Measurements from ENCODE around the gene ZNF454.

ZNF454 gene

GRCh38 chr5:178988436-178989220, 47.6 kb downstream of the ZNF454 start:
- H3K9me3 ChIP-seq (ENCODE audit: control insufficient read depth, insufficient read depth, low read length) = no peaks in the 10 kb centered on the region; the same call in 1 of the 2 replicates
- no peak overlapping the region for H3K9ac ChIP-seq (ENCODE audit: low read depth, low read length)
- H3K4me1 ChIP-seq (ENCODE audit: insufficient read depth, low read length) = no peaks in the 10 kb centered on the region
- H3K36me3 ChIP-seq (ENCODE audit: insufficient read depth, low read length) = no peaks in the 10 kb centered on the region

GRCh38 chr5:178989311-178989710, 48.3 kb downstream of the ZNF454 start:
- no peaks in the 10 kb centered on the region; the same call in 1 of the 2 replicates for H3K9me3 ChIP-seq (ENCODE audit: control insufficient read depth, insufficient read depth, low read length)
- H3K4me1 ChIP-seq (ENCODE audit: insufficient read depth, low read length) = no peaks in the 10 kb centered on the region
- no peaks in the 10 kb centered on the region for H3K36me3 ChIP-seq (ENCODE audit: insufficient read depth, low read length)
- no peak overlapping the region for H3K9ac ChIP-seq (ENCODE audit: low read depth, low read length)

GRCh38 chr5:178990491-178990890, 49.5 kb downstream of the ZNF454 start:
- Histone ChIP-seq H3K36me3 (ENCODE audit: insufficient read depth, low read length) (no peaks in the 10 kb centered on the region), H3K4me1 (ENCODE audit: insufficient read depth, low read length) (no peaks in the 10 kb centered on the region; the same call in 1 of the 2 replicates), H3K9ac (ENCODE audit: low read depth, low read length) (no peak overlapping the region), H3K9me3 (ENCODE audit: control insufficient read depth, insufficient read depth, low read length) (no peaks in the 10 kb centered on the region; the same call in 1 of the 2 replicates)

- Histone ChIP-seq H3K9me3 (ENCODE audit: control insufficient read depth, insufficient read depth, low read length) (no peaks in the 10 kb centered on the region; the same call in 1 of the 2 replicates), H3K9ac (ENCODE audit: low read depth, low read length) (no peak overlapping the region), H3K4me1 (ENCODE audit: insufficient read depth, low read length) (no peaks in the 10 kb centered on the region; the same call in 1 of the 2 replicates), H3K36me3 (ENCODE audit: insufficient read depth, low read length) (no peaks in the 10 kb centered on the region)
These were observed 50.5 kb downstream of the ZNF454 start for GRCh38 chr5:178991190-178992145.

GRCh38 chr5:178992291-178992895, 51.4 kb downstream of the ZNF454 start:
- H3K9me3 ChIP-seq (ENCODE audit: control insufficient read depth, insufficient read depth, low read length) = no peaks in the 10 kb centered on the region; the same call in 1 of the 2 replicates
- H3K36me3 ChIP-seq (ENCODE audit: insufficient read depth, low read length) = no peaks in the 10 kb centered on the region
- H3K9ac ChIP-seq (ENCODE audit: low read depth, low read length) = no peak overlapping the region
- H3K4me1 ChIP-seq (ENCODE audit: insufficient read depth, low read length) = no peaks in the 10 kb centered on the region; the same call in 1 of the 2 replicates

- Histone ChIP-seq H3K36me3 (ENCODE audit: insufficient read depth, low read length) (no peaks in the 10 kb centered on the region), H3K9ac (ENCODE audit: low read depth, low read length) (no peak overlapping the region), H3K4me1 (ENCODE audit: insufficient read depth, low read length) (no peaks in the 10 kb centered on the region; the same call in 1 of the 2 replicates), H3K9me3 (ENCODE audit: control insufficient read depth, insufficient read depth, low read length) (no peaks in the 10 kb centered on the region)
These were observed 52.3 kb downstream of the ZNF454 start for GRCh38 chr5:178993236-178993765.

GRCh38 chr5:178993955-178994579, 53.1 kb downstream of the ZNF454 start:
- H3K4me1 ChIP-seq (ENCODE audit: insufficient read depth, low read length) = no peaks in the 10 kb centered on the region; the same call in 1 of the 2 replicates
- H3K36me3 ChIP-seq (ENCODE audit: insufficient read depth, low read length) = no peaks in the 10 kb centered on the region
- no peaks in the 10 kb centered on the region for H3K9me3 ChIP-seq (ENCODE audit: control insufficient read depth, insufficient read depth, low read length)
- H3K9ac ChIP-seq (ENCODE audit: low read depth, low read length) = peak overlapping the region; percentile 36; the same call in 1 of the 2 replicates

- H3K4me1 ChIP-seq (ENCODE audit: insufficient read depth, low read length) = no peaks in the 10 kb centered on the region; the same call in 1 of the 2 replicates
- H3K9ac ChIP-seq (ENCODE audit: low read depth, low read length) = peak within 1 kb of the TSS; percentile 36
- no peaks in the 10 kb centered on the region for H3K9me3 ChIP-seq (ENCODE audit: control insufficient read depth, insufficient read depth, low read length)
- no peaks in the 10 kb centered on the region for H3K36me3 ChIP-seq (ENCODE audit: insufficient read depth, low read length)
These were observed 53.8 kb downstream of the ZNF454 start, which contains the start of gene GRM6 for GRCh38 chr5:178994580-178995340. GRM6 (minus strand) TSS chr5:178995320; CDS start chr5:178994944, 376 bp downstream.

GRCh38 chr5:178995341-178995690, 54.3 kb downstream of the ZNF454 start:
- Histone ChIP-seq H3K9me3 (ENCODE audit: control insufficient read depth, insufficient read depth, low read length) (no peaks in the 10 kb centered on the region), H3K9ac (ENCODE audit: low read depth, low read length) (peak overlapping the region; percentile 36), H3K36me3 (ENCODE audit: insufficient read depth, low read length) (no peaks in the 10 kb centered on the region), H3K4me1 (ENCODE audit: insufficient read depth, low read length) (no peaks in the 10 kb centered on the region; the same call in 1 of the 2 replicates)

GRCh38 chr5:178996156-178996555, 55.2 kb downstream of the ZNF454 start:
- H3K9me3 ChIP-seq (ENCODE audit: control insufficient read depth, insufficient read depth, low read length) = no peaks in the 10 kb centered on the region; the same call in 1 of the 2 replicates
- H3K36me3 ChIP-seq (ENCODE audit: insufficient read depth, low read length) = no peaks in the 10 kb centered on the region
- no peak overlapping the region for H3K9ac ChIP-seq (ENCODE audit: low read depth, low read length)
- no peaks in the 10 kb centered on the region; the same call in 1 of the 2 replicates for H3K4me1 ChIP-seq (ENCODE audit: insufficient read depth, low read length)

GRCh38 chr5:178997191-178997590, 56.2 kb downstream of the ZNF454 start:
- H3K9me3 ChIP-seq (ENCODE audit: control insufficient read depth, insufficient read depth, low read length) = peaks cover 3% of the 10 kb centered on the region
- H3K36me3 ChIP-seq (ENCODE audit: insufficient read depth, low read length) = no peaks in the 10 kb centered on the region
- no peaks in the 10 kb centered on the region; the same call in 1 of the 2 replicates for H3K4me1 ChIP-seq (ENCODE audit: insufficient read depth, low read length)
- no peak overlapping the region for H3K9ac ChIP-seq (ENCODE audit: low read depth, low read length)

- no peak overlapping the region for H3K9ac ChIP-seq (ENCODE audit: low read depth, low read length)
- H3K9me3 ChIP-seq (ENCODE audit: control insufficient read depth, insufficient read depth, low read length) = peaks cover 3% of the 10 kb centered on the region
These were observed 57.4 kb downstream of the ZNF454 start for GRCh38 chr5:178998441-178998840.

GRCh38 chr5:179006564-179006963, 65.6 kb downstream of the ZNF454 start:
- H3K36me3 ChIP-seq (ENCODE audit: insufficient read depth, low read length) = no peaks in the 10 kb centered on the region
- H3K4me1 ChIP-seq (ENCODE audit: insufficient read depth, low read length) = no peaks in the 10 kb centered on the region
- peaks cover 7% of the 10 kb centered on the region for H3K9me3 ChIP-seq (ENCODE audit: control insufficient read depth, insufficient read depth, low read length)
- no peak overlapping the region for H3K9ac ChIP-seq (ENCODE audit: low read depth, low read length)

More at GRCh38 chr5:178998441-178998840, 57.4 kb downstream of the ZNF454 start:
- no peaks in the 10 kb centered on the region for H3K36me3 ChIP-seq (ENCODE audit: insufficient read depth, low read length)
- no peaks in the 10 kb centered on the region; the same call in 1 of the 2 replicates for H3K4me1 ChIP-seq (ENCODE audit: insufficient read depth, low read length)

Measured in ES-I3 (cell line).